ENCODE data around the gene SULF2. TPM values are rescaled to one million over a fixed set of nuclear protein-coding genes. Genes with fewer than 3 reads are reported as not detected.

SULF2 gene
- 10 to 100 TPM in 1 of 2 donors, 1 to 10 TPM in 1; 6.5 to 31.0 TPM for total RNA-seq

DNA sequence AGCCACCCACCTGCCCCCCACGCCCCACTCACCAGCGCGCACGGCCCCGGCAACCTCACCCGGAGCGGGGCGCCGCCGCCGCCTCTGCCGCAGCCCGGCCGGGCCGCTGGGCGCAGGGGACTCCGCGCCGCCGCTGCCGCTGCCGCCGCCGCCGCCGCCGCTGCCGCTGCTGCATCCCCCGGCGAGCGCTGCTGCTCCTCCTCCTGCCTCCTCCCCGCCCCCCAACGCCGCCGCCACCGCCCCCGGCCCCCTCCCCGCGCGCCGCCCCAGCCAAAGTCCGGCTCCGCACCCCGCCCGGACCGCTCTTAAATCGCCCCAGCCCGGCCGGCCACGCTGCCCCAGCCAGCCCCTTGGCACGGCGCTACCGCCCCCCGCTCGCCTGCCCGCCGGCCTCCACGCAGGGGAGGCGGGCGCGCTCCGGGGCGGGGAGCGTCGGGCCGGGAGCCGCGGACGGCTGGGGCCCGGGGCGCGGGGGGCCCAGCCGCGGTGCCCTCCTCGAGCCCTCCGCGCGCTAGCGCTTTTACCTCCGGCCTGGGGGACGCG lies at the start of gene SULF2:
Gene SULF2 (minus strand): TSS at position 171 of the 543 bp plus-strand sequence. CDS start 28,118 bp downstream, outside the sequence.

Small RNA genes within 50 kb of the gene (small RNA-seq; reads per million reads assigned to genes)
- 0 reads per million in 2 donors for gene RNU7-173P
